Measurements from ENCODE around the gene SLC22A12. TPM values are rescaled to one million over a fixed set of nuclear protein-coding genes. Genes with fewer than 3 reads are reported as not detected.

The SLC22A12 gene
- total RNA-seq, 4 donors from 2014 or later: not detected

DNA sequence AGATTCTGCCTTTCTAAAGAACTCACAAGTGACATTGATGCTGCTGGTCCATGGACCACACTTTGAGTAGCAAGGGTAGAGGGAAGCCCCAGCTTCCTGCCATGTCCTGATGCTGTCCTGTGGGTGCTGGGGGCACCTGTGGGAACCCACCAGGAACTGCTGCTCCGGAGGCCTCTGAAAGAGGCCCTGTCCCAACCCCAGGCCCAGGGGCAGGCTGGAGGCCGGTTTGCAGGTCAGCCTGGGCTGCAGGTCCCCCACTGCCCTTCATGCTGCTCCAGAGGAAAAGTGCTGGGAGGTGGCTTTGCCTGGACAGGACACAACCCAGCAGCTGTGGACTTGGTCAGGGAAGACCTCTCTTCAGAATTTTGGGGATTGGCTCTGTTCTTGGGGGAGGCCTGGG, 44.8 kb upstream of the SLC22A12 start:
- no peak for DNase-seq (ENCODE audit: low spot score in 2 of 2)
- WGBS: no CpG with 5 or more reads among the region's 2 CpGs
- Histone ChIP-seq H3K9me3 (no peaks in the 10 kb centered on the region), H3K27ac (no peak overlapping the region), H3K4me1 (peaks cover 12% of the 10 kb centered on the region), H3K4me3 (no peak overlapping the region), H3K27me3 (peaks cover 10% of the 10 kb centered on the region), H3K36me3 (no peaks in the 10 kb centered on the region)
- no peak for TF ChIP-seq POLR2A (IDR thresholded peaks at IDR 0.05)
- TF ChIP-seq, protein P1, sequence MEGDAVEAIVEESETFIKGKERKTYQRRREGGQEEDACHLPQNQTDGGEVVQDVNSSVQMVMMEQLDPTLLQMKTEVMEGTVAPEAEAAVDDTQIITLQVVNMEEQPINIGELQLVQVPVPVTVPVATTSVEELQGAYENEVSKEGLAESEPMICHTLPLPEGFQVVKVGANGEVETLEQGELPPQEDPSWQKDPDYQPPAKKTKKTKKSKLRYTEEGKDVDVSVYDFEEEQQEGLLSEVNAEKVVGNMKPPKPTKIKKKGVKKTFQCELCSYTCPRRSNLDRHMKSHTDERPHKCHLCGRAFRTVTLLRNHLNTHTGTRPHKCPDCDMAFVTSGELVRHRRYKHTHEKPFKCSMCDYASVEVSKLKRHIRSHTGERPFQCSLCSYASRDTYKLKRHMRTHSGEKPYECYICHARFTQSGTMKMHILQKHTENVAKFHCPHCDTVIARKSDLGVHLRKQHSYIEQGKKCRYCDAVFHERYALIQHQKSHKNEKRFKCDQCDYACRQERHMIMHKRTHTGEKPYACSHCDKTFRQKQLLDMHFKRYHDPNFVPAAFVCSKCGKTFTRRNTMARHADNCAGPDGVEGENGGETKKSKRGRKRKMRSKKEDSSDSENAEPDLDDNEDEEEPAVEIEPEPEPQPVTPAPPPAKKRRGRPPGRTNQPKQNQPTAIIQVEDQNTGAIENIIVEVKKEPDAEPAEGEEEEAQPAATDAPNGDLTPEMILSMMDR (IDR thresholded peaks at IDR 0.05): no peak
- no peak for TF ChIP-seq POLR2AphosphoS5 (IDR thresholded peaks at IDR 0.05)
- TF ChIP-seq EP300 (IDR thresholded peaks at IDR 0.05): no peak

DNA sequence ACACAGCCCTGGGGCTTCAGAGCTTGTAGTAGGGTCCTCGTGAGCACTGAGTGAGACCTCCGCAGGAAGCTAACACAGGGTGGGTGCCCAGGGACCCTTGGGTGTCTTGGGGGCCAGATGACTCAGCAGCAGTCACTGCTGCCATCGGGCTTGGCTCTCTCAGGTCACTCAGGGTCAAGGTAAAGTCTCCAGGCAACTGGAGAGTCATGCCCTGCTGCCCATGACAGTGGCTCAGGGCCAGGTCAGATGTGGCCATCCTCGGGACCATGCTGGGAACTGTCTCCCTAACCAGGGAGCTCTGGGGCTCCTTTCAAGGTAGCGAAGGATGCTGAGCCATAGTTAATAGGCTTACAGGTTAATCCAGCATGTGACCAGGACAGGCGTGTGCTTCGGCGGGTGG, 44.4 kb upstream of the SLC22A12 start:
- no peaks in the 10 kb centered on the region for H3K9me3 ChIP-seq
- no peak overlapping the region for H3K4me3 ChIP-seq
- no peak overlapping the region for H3K27ac ChIP-seq
- WGBS: 100% methylated on average over 5 of the region's 8 CpGs
- H3K27me3 ChIP-seq: peaks cover 10% of the 10 kb centered on the region
- no peak for DNase-seq (ENCODE audit: low spot score in 2 of 2)
- TF ChIP-seq EP300 (IDR thresholded peaks at IDR 0.05): no peak
- TF ChIP-seq, protein P1 (IDR thresholded peaks at IDR 0.05): no peak
- TF ChIP-seq POLR2AphosphoS5 (IDR thresholded peaks at IDR 0.05): no peak
- no peak for TF ChIP-seq POLR2A (IDR thresholded peaks at IDR 0.05)
- no peaks in the 10 kb centered on the region for H3K36me3 ChIP-seq
- peaks cover 12% of the 10 kb centered on the region for H3K4me1 ChIP-seq

DNA sequence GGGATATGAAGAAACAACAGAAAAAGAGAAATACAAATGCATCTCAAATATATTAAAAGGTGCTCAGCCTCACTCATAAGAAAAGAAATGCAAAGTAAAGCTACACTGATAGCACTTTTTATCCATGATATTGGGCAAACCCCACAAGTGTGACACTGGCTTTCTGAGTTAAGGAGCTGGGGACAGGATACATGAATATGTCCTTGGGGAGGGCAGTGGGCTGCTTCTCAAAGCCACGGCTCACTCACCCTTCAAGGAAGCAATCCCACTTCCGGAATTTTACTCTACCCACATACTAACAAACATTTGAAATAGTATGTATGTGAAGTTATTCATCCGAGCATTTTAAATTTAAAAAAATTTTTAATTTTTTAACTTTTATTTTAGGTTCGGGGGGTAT, 41.1 kb upstream of the SLC22A12 start:
- Histone ChIP-seq H3K4me1 (peaks cover 16% of the 10 kb centered on the region), H3K9me3 (no peaks in the 10 kb centered on the region), H3K27me3 (peaks cover 4% of the 10 kb centered on the region), H3K27ac (no peak overlapping the region), H3K4me3 (no peak overlapping the region), H3K36me3 (no peaks in the 10 kb centered on the region)
- WGBS: 78% methylated on average over 4 of the region's 4 CpGs
- TF ChIP-seq POLR2A (IDR thresholded peaks at IDR 0.05) (no peak), POLR2AphosphoS5 (IDR thresholded peaks at IDR 0.05) (no peak), EP300 (IDR thresholded peaks at IDR 0.05) (no peak)
- TF ChIP-seq, protein P1 (IDR thresholded peaks at IDR 0.05): no peak
- peak in 1 of 2 donors; percentile 6 for DNase-seq (ENCODE audit: low spot score in 2 of 2)

DNA sequence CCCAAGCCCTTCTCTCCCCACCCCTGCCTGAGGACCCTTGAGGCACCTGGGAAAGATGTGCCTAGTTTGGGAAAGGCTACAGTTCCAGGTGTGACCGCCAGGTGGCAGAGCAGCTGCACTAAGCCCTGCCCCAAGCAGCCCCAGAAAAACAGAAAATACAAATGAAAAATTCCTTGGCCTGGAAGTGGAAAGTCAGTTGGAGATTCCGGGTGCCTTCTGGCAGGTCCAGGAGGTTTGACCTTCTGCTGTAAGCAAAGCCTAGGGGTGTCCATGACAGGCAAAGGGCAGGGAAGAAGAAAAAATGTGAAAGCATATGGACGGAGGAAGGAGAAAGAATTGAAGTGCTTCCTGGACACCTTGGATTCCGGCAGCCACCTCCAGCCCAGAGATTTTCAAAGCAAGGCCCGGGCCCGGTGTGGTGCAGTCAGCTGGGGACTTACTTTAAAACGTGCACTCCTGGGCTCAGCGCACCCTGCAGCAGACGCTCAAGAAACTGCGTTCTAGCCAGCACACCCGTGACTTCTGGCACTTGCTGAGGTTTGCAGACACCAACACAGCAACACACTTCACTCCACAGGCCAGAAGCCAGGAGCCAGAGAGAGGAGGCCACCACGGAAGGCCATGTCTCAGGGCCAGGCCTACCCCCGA, 37.3 kb upstream of the SLC22A12 start:
- TF ChIP-seq, protein P1 (IDR thresholded peaks at IDR 0.05): peak; percentile 90 to 96
- TF ChIP-seq POLR2AphosphoS5 (IDR thresholded peaks at IDR 0.05): no peak
- Histone ChIP-seq H3K27ac (peak overlapping the region; percentile 34), H3K36me3 (no peaks in the 10 kb centered on the region), H3K9me3 (no peaks in the 10 kb centered on the region), H3K27me3 (peaks cover under 1% of the 10 kb centered on the region), H3K4me1 (peaks cover 21% of the 10 kb centered on the region), H3K4me3 (no peak overlapping the region)
- WGBS: 32% methylated on average over 10 of the region's 13 CpGs
- DNase-seq (ENCODE audit: low spot score in 2 of 2): peak in 1 of 2 donors; percentile 65

DNA sequence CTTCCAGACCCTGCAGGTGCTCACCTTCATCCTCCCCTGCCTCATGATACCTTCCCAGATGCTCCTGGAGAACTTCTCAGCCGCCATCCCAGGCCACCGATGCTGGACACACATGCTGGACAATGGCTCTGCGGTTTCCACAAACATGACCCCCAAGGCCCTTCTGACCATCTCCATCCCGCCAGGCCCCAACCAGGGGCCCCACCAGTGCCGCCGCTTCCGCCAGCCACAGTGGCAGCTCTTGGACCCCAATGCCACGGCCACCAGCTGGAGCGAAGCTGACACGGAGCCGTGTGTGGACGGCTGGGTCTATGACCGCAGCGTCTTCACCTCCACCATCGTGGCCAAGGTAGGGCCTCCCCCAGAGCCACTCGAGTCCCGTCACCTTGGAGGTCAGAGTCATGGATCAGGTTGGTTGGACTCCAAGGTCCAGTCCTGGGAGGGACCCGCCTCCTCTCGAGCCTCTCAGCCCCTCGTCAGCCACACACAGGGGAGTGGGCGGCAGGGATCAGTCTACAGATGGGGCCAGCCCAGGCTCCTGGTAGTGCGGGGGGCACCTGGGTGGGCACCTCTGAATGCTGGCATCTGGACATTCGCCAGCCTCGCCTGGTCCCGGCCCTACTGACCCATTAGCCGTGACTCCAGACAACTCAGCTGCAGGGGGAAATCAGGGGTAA, 34.8 kb upstream of the SLC22A12 start:
- WGBS: 92% methylated on average over 5 of the region's 26 CpGs
- H3K4me3 ChIP-seq: no peak overlapping the region
- peaks cover 21% of the 10 kb centered on the region for H3K4me1 ChIP-seq
- no peaks in the 10 kb centered on the region for H3K36me3 ChIP-seq
- H3K9me3 ChIP-seq: no peaks in the 10 kb centered on the region
- no peak overlapping the region for H3K27ac ChIP-seq
- peaks cover 8% of the 10 kb centered on the region for H3K27me3 ChIP-seq
- peak in 1 of 2 donors; percentile 60 for DNase-seq (ENCODE audit: low spot score in 2 of 2)
- TF ChIP-seq EP300 (IDR thresholded peaks at IDR 0.05) (no peak), POLR2AphosphoS5 (IDR thresholded peaks at IDR 0.05) (no peak), POLR2A (IDR thresholded peaks at IDR 0.05) (no peak)
- TF ChIP-seq, protein P1 (IDR thresholded peaks at IDR 0.05): no peak

All from suprapubic skin (tissue), 4 donors.